Measurements from ENCODE around the gene SMDT1.

Gene SMDT1

GRCh38 chr22:42065438-42066125 lies 13.9 kb upstream of the SMDT1 start:
- no peak for TF ChIP-seq CTCF (IDR thresholded peaks at IDR 0.05; ENCODE audit: insufficient read depth, low read depth, low read length, missing control alignments)
- DNase-seq (ENCODE audit: low read depth), result no peak
- no peak overlapping the region for H3K4me3 ChIP-seq (ENCODE audit: low read length)

GRCh38 chr22:42066126-42066761 lies 13.3 kb upstream of the SMDT1 start:
- DNase-seq (ENCODE audit: low read depth), result no peak
- no peak for TF ChIP-seq CTCF (IDR thresholded peaks at IDR 0.05; ENCODE audit: insufficient read depth, low read depth, low read length, missing control alignments)
- H3K4me3 ChIP-seq (ENCODE audit: low read length), result no peak overlapping the region

GRCh38 chr22:42066937-42067336 lies 12.6 kb upstream of the SMDT1 start:
- H3K4me3 ChIP-seq (ENCODE audit: low read length), result no peak overlapping the region
- no peak for DNase-seq (ENCODE audit: low read depth)

GRCh38 chr22:42067671-42068251 lies 11.7 kb upstream of the SMDT1 start:
- TF ChIP-seq CTCF (IDR thresholded peaks at IDR 0.05; ENCODE audit: insufficient read depth, low read depth, low read length, missing control alignments), result no peak
- no peak for DNase-seq (ENCODE audit: low read depth)
- no peak overlapping the region for H3K4me3 ChIP-seq (ENCODE audit: low read length)

More at GRCh38 chr22:42066937-42067336, 12.6 kb upstream of the SMDT1 start:
- no peak for TF ChIP-seq CTCF (IDR thresholded peaks at IDR 0.05; ENCODE audit: insufficient read depth, low read depth, low read length, missing control alignments)

- no peak overlapping the region for H3K4me3 ChIP-seq (ENCODE audit: low read length)
- DNase-seq (ENCODE audit: low read depth), result no peak
- TF ChIP-seq CTCF (IDR thresholded peaks at IDR 0.05; ENCODE audit: insufficient read depth, low read depth, low read length, missing control alignments), result no peak
These were observed 11.2 kb upstream of the SMDT1 start for GRCh38 chr22:42068291-42068690.

- no peak for DNase-seq (ENCODE audit: low read depth)
- peak overlapping the region; percentile 59 for H3K4me3 ChIP-seq (ENCODE audit: low read length)
These were observed 9.5 kb upstream of the SMDT1 start for GRCh38 chr22:42069801-42070516.

More at GRCh38 chr22:42069801-42070516, 9.5 kb upstream of the SMDT1 start:
- no peak for TF ChIP-seq CTCF (IDR thresholded peaks at IDR 0.05; ENCODE audit: insufficient read depth, low read depth, low read length, missing control alignments)
